ENCODE data around the gene GLP2R.

GLP2R gene

DNA sequence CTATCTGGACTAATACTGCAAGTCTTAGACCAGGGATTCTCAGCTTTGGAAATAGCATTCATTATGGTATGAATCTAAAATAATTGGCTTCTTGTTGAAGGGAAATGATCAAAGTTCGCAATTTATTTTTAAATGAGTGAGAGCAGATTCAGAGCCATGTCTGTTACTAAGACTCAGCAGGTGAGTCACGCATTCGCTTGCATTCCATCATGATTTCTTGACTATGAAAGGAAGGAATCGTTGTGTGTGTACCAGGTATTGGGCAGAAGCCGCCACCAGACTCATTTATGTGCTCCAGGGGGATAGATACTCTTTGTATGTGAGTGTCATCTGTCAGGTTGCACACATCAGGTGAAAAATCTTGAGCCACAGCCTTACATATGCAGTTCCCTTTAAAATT lies 14.6 kb upstream of the GLP2R start (continued):
- TF ChIP-seq, protein P1, sequence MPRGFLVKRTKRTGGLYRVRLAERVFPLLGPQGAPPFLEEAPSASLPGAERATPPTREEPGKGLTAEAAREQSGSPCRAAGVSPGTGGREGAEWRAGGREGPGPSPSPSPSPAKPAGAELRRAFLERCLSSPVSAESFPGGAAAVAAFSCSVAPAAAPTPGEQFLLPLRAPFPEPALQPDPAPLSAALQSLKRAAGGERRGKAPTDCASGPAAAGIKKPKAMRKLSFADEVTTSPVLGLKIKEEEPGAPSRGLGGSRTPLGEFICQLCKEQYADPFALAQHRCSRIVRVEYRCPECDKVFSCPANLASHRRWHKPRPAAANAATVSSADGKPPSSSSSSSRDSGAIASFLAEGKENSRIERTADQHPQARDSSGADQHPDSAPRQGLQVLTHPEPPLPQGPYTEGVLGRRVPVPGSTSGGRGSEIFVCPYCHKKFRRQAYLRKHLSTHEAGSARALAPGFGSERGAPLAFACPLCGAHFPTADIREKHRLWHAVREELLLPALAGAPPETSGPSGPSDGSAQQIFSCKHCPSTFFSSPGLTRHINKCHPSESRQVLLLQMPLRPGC (tag by site-specific recombination; IDR thresholded peaks at IDR 0.05) = no peak
- TF ChIP-seq ZNF843 (tag by site-specific recombination; IDR thresholded peaks at IDR 0.05) (no peak), ZNF600 (tag by site-specific recombination; IDR thresholded peaks at IDR 0.05) (no peak), ZNF132 (tag by site-specific recombination; IDR thresholded peaks at IDR 0.05; ENCODE audit: borderline replicate concordance) (no peak), ZNF184 (tag by site-specific recombination; IDR thresholded peaks at IDR 0.05) (no peak), ZNF791 (tag by site-specific recombination; IDR thresholded peaks at IDR 0.05) (no peak), ZNF571 (tag by site-specific recombination; IDR thresholded peaks at IDR 0.05) (no peak)
- TF ChIP-seq, protein P2, sequence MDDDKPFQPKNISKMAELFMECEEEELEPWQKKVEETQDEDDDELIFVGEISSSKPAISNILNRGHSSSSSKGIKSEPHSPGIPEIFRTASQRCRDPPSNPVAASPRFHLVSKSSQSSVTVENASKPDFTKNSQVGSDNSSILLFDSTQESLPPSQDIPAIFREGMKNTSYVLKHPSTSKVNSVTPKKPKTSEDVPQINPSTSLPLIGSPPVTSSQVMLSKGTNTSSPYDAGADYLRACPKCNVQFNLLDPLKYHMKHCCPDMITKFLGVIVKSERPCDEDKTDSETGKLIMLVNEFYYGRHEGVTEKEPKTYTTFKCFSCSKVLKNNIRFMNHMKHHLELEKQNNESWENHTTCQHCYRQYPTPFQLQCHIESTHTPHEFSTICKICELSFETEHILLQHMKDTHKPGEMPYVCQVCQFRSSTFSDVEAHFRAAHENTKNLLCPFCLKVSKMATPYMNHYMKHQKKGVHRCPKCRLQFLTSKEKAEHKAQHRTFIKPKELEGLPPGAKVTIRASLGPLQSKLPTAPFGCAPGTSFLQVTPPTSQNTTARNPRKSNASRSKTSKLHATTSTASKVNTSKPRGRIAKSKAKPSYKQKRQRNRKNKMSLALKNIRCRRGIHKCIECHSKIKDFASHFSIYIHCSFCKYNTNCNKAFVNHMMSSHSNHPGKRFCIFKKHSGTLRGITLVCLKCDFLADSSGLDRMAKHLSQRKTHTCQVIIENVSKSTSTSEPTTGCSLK (tag by site-specific recombination; IDR thresholded peaks at IDR 0.05) = no peak

DNA sequence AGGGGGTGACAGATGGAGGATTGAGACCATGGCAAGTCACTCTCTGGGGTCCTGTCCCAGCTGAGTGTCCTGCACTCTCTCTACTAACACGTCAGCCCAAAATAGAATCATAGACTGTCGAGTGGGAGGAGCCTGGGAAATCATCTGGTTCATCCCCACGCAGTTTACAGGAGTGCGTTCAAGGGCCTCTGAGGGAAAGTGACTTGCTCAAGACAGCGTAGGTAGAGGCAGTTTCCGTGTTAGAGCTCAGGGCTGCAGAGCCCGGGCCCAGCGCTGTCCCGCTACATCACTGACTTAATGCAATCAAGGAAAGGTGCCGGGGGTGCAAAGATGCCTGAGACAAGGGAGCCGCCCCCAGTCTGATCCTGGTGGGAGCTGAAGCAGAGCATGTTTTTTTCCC lies 14.2 kb upstream of the GLP2R start:
- ChIA-PET CTCF (interaction anchor here (2.9 kb wide), 1 partner anchor 9 kb away, joined by 6 read pairs; no protein-coding TSS in a partner anchor), POLR2A (no interaction called here)
- Histone ChIP-seq H3K9me3 (ENCODE audit: control insufficient read depth, insufficient read depth, low read depth, low read length) (no peaks in the 10 kb centered on the region), H3K4me1 (ENCODE audit: control insufficient read depth, insufficient read depth, low read length) (no peaks in the 10 kb centered on the region), H3K27ac (ENCODE audit: extremely low read depth, low read depth, low read length) (no peak overlapping the region), H3K4me3 (ENCODE audit: low read depth, low read length) (no peak overlapping the region), H3K36me3 (ENCODE audit: control insufficient read depth in 2 of 2, insufficient read depth in 1 of 2, low read length in 2 of 2) (no peaks in the 10 kb centered on the region)
- no peak for TF ChIP-seq ZNF426 (tag by site-specific recombination; IDR thresholded peaks at IDR 0.05)
- no peak for TF ChIP-seq ZNF76 (tag by site-specific recombination; IDR thresholded peaks at IDR 0.05; ENCODE audit: borderline replicate concordance, low read depth)
- TF ChIP-seq ZNF654 (tag by site-specific recombination; IDR thresholded peaks at IDR 0.05; ENCODE audit: low read depth) = no peak
- TF ChIP-seq, protein P3, sequence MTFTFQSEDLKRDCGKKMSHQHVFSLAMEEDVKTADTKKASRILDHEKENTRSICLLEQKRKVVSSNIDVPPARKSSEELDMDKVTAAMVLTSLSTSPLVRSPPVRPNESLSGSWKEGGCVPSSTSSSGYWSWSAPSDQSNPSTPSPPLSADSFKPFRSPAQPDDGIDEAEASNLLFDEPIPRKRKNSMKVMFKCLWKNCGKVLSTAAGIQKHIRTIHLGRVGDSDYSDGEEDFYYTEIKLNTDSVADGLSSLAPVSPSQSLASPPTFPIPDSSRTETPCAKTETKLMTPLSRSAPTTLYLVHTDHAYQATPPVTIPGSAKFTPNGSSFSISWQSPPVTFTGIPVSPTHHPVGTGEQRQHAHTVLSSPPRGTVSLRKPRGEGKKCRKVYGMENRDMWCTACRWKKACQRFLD (tag by site-specific recombination; IDR thresholded peaks at IDR 0.05) = no peak
- no peak for TF ChIP-seq YY1 (tag by site-specific recombination; IDR thresholded peaks at IDR 0.05)
- no peak for TF ChIP-seq EGR2 (tag by site-specific recombination; IDR thresholded peaks at IDR 0.05; ENCODE audit: low read depth)
- no peak for TF ChIP-seq PRDM1 (tag by site-specific recombination; IDR thresholded peaks at IDR 0.05)
- TF ChIP-seq TRIM28 (IDR thresholded peaks at IDR 0.05; ENCODE audit: borderline replicate concordance, low read length) = no peak
- no peak for TF ChIP-seq ZNF114 (tag by site-specific recombination; IDR thresholded peaks at IDR 0.05)
- TF ChIP-seq ZNF600 (tag by site-specific recombination; IDR thresholded peaks at IDR 0.05) = no peak
- no peak for TF ChIP-seq ZNF621 (tag by site-specific recombination; IDR thresholded peaks at IDR 0.05)
- TF ChIP-seq YY2 (tag by site-specific recombination; IDR thresholded peaks at IDR 0.05) = no peak
- no peak for TF ChIP-seq ZNF423 (tag by site-specific recombination; IDR thresholded peaks at IDR 0.05)
- no peak for TF ChIP-seq ZNF544 (tag by site-specific recombination; IDR thresholded peaks at IDR 0.05)
- TF ChIP-seq ZXDB (tag by site-specific recombination; IDR thresholded peaks at IDR 0.05) = no peak
- TF ChIP-seq ZFHX2 (tag by site-specific recombination; conservative IDR thresholded peaks at IDR 0.05) = no peak
- TF ChIP-seq ZNF658 (tag by site-specific recombination; IDR thresholded peaks at IDR 0.05) = no peak
